Erythroblast (primary cell): Measurements from ENCODE around the gene MIEF2.

Experiments used
- DNase-seq, 2 experiments: peaks; one replicate each; lab custom pipeline; 2025; lab: John Stamatoyannopoulos, UW
- GATA1 ChIP-seq: IDR thresholded peaks from 2 replicates; pipeline ENCODE4 v1.6.1; 2011; ENCODE audit warnings: low read depth, mild to moderate bottlenecking, control low read depth, low read length, moderate library complexity
- POLR2A ChIP-seq: IDR thresholded peaks from 2 replicates; pipeline ENCODE4 v1.6.1; 2011; ENCODE audit warnings: mild to moderate bottlenecking, low read length

Gene MIEF2

GRCh38 chr17:18246109-18246725 is 14.2 kb upstream of the MIEF2 start:
- TF ChIP-seq POLR2A (no peak), GATA1 (no peak)
- no peak for DNase-seq

- peak; percentile 35 to 36 for DNase-seq
Measured at GRCh38 chr17:18246880-18247612, 13.4 kb upstream of the MIEF2 start.

DNA sequence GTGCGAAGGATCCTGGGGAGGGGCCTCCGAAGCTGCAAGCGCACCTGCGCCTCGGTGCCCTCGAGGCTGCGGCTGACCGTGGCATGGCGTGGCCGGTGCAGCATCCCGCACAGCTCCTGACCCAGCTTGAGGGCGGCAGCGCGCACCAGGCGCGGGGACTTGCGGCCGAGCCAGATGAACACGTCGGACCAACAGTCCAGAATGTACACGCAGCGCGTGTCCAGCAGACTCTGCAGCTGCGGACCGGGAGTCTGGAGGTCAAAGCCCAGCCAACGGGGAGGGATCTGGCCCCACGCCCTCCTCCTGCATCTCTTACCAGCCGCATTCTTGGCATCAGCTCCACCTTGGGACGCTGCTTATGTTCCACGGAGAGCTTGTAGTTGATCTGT is 12.9 kb upstream of the MIEF2 start:
- DNase-seq = no peak
- TF ChIP-seq GATA1 = no peak
- TF ChIP-seq POLR2A = no peak

More at GRCh38 chr17:18246880-18247612, 13.4 kb upstream of the MIEF2 start:
- TF ChIP-seq GATA1 (no peak), POLR2A (no peak)

GRCh38 chr17:18248300-18248731 is 12.1 kb upstream of the MIEF2 start:
- TF ChIP-seq POLR2A = no peak
- TF ChIP-seq GATA1 = no peak
- DNase-seq = peak; percentile 73 to 86

DNA sequence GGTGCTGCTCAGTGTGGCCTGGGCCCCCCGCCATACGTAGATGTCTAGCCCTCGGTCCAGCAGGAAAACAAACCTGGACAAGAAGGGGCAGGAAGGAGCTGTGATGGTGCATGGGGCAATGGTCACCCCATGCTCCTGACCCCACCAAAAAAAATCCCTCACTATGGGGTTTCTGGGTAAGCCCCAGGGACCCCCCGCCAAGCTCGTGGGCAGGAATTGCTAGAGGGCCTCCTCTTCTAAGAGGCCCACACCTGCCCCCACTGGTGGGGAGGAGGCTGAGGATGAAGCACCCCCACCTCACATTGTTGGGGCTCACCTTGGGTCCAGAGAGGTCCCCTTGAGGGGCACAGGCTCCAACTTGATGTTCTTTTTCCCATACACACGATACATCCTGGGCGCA is 11.7 kb upstream of the MIEF2 start:
- TF ChIP-seq GATA1 = no peak
- no peak for TF ChIP-seq POLR2A
- DNase-seq = no peak

GRCh38 chr17:18250259-18250658 is 10.2 kb upstream of the MIEF2 start:
- TF ChIP-seq POLR2A (no peak), GATA1 (no peak)
- DNase-seq = no peak

- TF ChIP-seq POLR2A (no peak), GATA1 (no peak)
- DNase-seq = no peak
Measured at GRCh38 chr17:18250708-18251107, 9.8 kb upstream of the MIEF2 start.

DNA sequence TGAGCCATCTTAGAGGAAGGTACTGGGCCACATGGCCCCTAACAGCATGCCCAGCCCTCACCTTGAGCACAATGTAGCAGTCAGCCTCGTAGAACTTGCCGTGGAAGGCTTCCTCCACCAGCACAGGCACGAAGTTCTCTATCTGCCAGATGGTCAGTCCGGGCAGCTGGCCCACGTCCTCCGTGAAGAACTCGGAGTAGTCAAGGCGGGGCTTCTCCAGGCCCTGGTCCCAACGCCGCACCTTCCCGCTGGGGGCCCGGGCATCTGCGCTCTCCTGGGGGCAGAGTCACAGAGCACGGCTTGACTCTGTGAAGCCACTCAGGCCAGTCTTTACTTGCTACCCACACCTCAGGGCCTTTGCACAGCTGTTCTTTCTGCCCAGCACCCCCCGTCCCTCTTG is 9.3 kb upstream of the MIEF2 start:
- no peak for DNase-seq
- no peak for TF ChIP-seq POLR2A
- no peak for TF ChIP-seq GATA1

DNA sequence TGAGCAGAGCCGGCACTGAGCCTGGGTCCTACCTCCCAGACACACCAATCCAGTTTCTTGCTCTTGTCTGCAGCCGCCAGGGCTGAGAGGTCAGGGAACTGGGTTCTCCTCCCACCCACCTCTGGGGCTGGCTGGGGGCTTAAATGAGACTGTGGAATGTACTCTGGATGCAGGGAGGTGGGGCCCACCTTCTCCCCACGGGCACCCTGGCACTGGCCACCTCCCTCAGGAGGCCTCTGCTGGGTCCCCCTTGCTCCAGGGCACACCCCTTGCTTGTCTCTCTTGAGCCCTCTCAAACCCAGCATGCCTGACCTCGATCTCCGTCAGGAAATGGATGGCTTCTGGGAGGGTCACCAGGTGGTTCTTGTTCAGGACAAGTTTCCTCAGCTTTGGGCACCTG is 8.3 kb upstream of the MIEF2 start:
- TF ChIP-seq POLR2A (no peak), GATA1 (no peak)

GRCh38 chr17:18253187-18253884 is 7.1 kb upstream of the MIEF2 start:
- TF ChIP-seq GATA1 (no peak), POLR2A (no peak)
- DNase-seq = no peak

More for the DNA sequence above, 8.3 kb upstream of the MIEF2 start:
- DNase-seq = no peak

- DNase-seq = no peak
- TF ChIP-seq GATA1 (no peak), POLR2A (no peak)
Measured at GRCh38 chr17:18253947-18254821, 6.3 kb upstream of the MIEF2 start.

- DNase-seq = peak in 1 of 2 experiments; percentile 24
- no peak for TF ChIP-seq GATA1
- no peak for TF ChIP-seq POLR2A
Measured at GRCh38 chr17:18254888-18255649, 5.4 kb upstream of the MIEF2 start.
